K562 (cell line): Measurements from ENCODE around the gene SLC35E2B. TPM values are rescaled to one million over a fixed set of nuclear protein-coding genes. Genes with fewer than 3 reads are reported as not detected.

Experiments used
- ARID1B ChIP-seq: fragments of 450-650 bp; IDR thresholded peaks from 2 replicates; pipeline ENCODE4 v1.6.1; 2016; ENCODE audit warnings: antibody characterized with exemption, mild to moderate bottlenecking, inconsistent platforms
- CREB1 ChIP-seq, 2 experiments: sonication (generic) in 1 of 2; formaldehyde crosslinking in 1 of 2; IDR thresholded peaks; 2 replicates each; pipeline versions ENCODE4 v1.6.1 to v1.8.0; 2012 to 2022; ENCODE audit warnings: inconsistent platforms in 1 of 2, mild to moderate bottlenecking in 1 of 2, missing genetic modification reagents in 1 of 2, moderate library complexity in 1 of 2
- CTBP1 ChIP-seq: fragments of 450-650 bp; IDR thresholded peaks from 2 replicates; pipeline ENCODE4 v1.6.1; 2016; ENCODE audit warnings: borderline replicate concordance
- E2F3 ChIP-seq: fragments of 250-450 bp; sonication (Bioruptor Pico); IDR thresholded peaks from 2 replicates; pipeline ENCODE4 v1.4.0; 2020; ENCODE audit warnings: mild to moderate bottlenecking
- FOXJ2 ChIP-seq: fragments of 200-800 bp; sonication (Bioruptor generic); IDR thresholded peaks from 2 replicates; pipeline ENCODE4 v1.6.1; 2016; ENCODE audit warnings: missing genetic modification characterization, missing compliant biosample characterization
- FUS ChIP-seq: fragments of 200-400 bp; formaldehyde crosslinking; optimal IDR thresholded peaks from 2 replicates; pipeline ENCODE3; 2017; ENCODE audit warnings: low read depth, low read length
- GABPB1 ChIP-seq: sonication (generic); formaldehyde crosslinking; IDR thresholded peaks from 2 replicates; pipeline ENCODE4 v1.8.0; 2022; ENCODE audit warnings: mild to moderate bottlenecking, missing genetic modification reagents
- HLTF ChIP-seq: fragments of 450-650 bp; IDR thresholded peaks from 2 replicates; pipeline ENCODE4 v1.6.1; 2016
- HNRNPUL1 ChIP-seq: fragments of 200-400 bp; formaldehyde crosslinking; IDR thresholded peaks from 2 replicates; pipeline ENCODE4 v1.6.1; 2017; ENCODE audit warnings: low read length
- KLF13 ChIP-seq: fragments of 450-650 bp; IDR thresholded peaks from 2 replicates; pipeline ENCODE4 v1.6.1; 2016; ENCODE audit warnings: missing genetic modification characterization, low read depth, mild to moderate bottlenecking, missing compliant biosample characterization, moderate library complexity, borderline replicate concordance
- MTA1 ChIP-seq: fragments of 450-650 bp; IDR thresholded peaks from 2 replicates; pipeline ENCODE4 v1.6.1; 2017; ENCODE audit warnings: borderline replicate concordance
- NR1H2 ChIP-seq: sonication (generic); formaldehyde crosslinking; IDR thresholded peaks from 2 replicates; pipeline ENCODE4 v1.4.0; 2020; ENCODE audit warnings: mild to moderate bottlenecking, missing genetic modification reagents
- RAD21 ChIP-seq, 2 experiments: fragments of 250-450 bp in 1 of 2; fragments of 450-650 bp in 1 of 2; sonication (Bioruptor Pico) in 1 of 2; formaldehyde crosslinking in 1 of 2; IDR thresholded peaks in 1 of 2; conservative IDR thresholded peaks in 1 of 2; 2 replicates each; pipeline versions ENCODE4 v1.4.0 to v1.8.0; 2020 to 2022; ENCODE audit warnings: mild to moderate bottlenecking in 2 of 2, moderate library complexity in 1 of 2
- RB1 ChIP-seq: fragments of 450-650 bp; IDR thresholded peaks from 2 replicates; pipeline ENCODE4 v1.6.1; 2017; ENCODE audit warnings: low read depth, mild to moderate bottlenecking
- RBM25 ChIP-seq: fragments of 200-400 bp; formaldehyde crosslinking; IDR thresholded peaks from 2 replicates; pipeline ENCODE4 v1.6.1; 2018; ENCODE audit warnings: low read length, low read depth, moderate library complexity; ENCODE audit not compliant: severe bottlenecking
- SIN3A ChIP-seq, 2 experiments: fragments of 150-350 bp in 1 of 2; IDR thresholded peaks; 2 replicates each; pipeline ENCODE4 v1.6.1; 2011 to 2016; ENCODE audit warnings: borderline replicate concordance in 2 of 2, low read depth in 2 of 2, low read length in 2 of 2, mild to moderate bottlenecking in 2 of 2, moderate library complexity in 2 of 2; ENCODE audit not compliant: control insufficient read depth in 1 of 2
- SUPT5H ChIP-seq: fragments of 450-650 bp; IDR thresholded peaks from 2 replicates; pipeline ENCODE4 v1.6.1; 2016
- TCF3 ChIP-seq: sonication (generic); formaldehyde crosslinking; IDR thresholded peaks from 2 replicates; pipeline ENCODE4 v1.4.0; 2020; ENCODE audit warnings: mild to moderate bottlenecking, missing genetic modification reagents
- TFAP4 ChIP-seq: sonication (generic); formaldehyde crosslinking; IDR thresholded peaks from 2 replicates; pipeline ENCODE4 v1.8.0; 2022; ENCODE audit warnings: missing genetic modification reagents, mild to moderate bottlenecking, moderate library complexity, borderline replicate concordance
- TOE1 ChIP-seq, 2 experiments: fragments of 450-650 bp in 1 of 2; sonication (generic) in 1 of 2; formaldehyde crosslinking in 1 of 2; IDR thresholded peaks; 2 replicates each; pipeline versions ENCODE4 v1.7.1 to v1.8.0; 2016 to 2022; ENCODE audit warnings: borderline replicate concordance in 2 of 2, mild to moderate bottlenecking in 2 of 2, antibody characterized with exemption in 1 of 2, inconsistent platforms in 1 of 2, low read depth in 1 of 2, missing genetic modification reagents in 1 of 2, moderate library complexity in 1 of 2
- ZBTB1 ChIP-seq: sonication (generic); formaldehyde crosslinking; IDR thresholded peaks from 2 replicates; pipeline ENCODE4 v1.8.1; 2023; ENCODE audit warnings: missing genetic modification reagents, low read depth, mild to moderate bottlenecking, borderline replicate concordance
- ZBTB17 ChIP-seq: fragments of 450-650 bp; formaldehyde crosslinking; IDR thresholded peaks from 2 replicates; pipeline ENCODE4 v1.4.0; 2020; ENCODE audit warnings: mild to moderate bottlenecking
- ZBTB7A ChIP-seq: IDR thresholded peaks from 2 replicates; pipeline ENCODE4 v1.6.1; 2011; ENCODE audit warnings: low read depth, mild to moderate bottlenecking, low read length, moderate library complexity, borderline replicate concordance; ENCODE audit not compliant: control insufficient read depth
- ZKSCAN3 ChIP-seq: fragments of 250-450 bp; sonication (Bioruptor Pico); IDR thresholded peaks from 2 replicates; pipeline ENCODE4 v1.4.0; 2020
- ZKSCAN8 ChIP-seq: fragments of 200-800 bp; sonication (Bioruptor generic); IDR thresholded peaks from 2 replicates; pipeline ENCODE4 v1.6.1; 2016; ENCODE audit warnings: missing genetic modification characterization, missing compliant biosample characterization
- ZNF354B ChIP-seq: fragments of 250-450 bp; sonication (Bioruptor Pico); IDR thresholded peaks from 2 replicates; pipeline ENCODE4 v1.4.0; 2020
- ZNF41 ChIP-seq: fragments of 250-450 bp; sonication (Bioruptor Pico); conservative IDR thresholded peaks from 2 replicates; pipeline ENCODE4 v1.4.0; 2020; ENCODE audit warnings: mild to moderate bottlenecking
- ZNF57 ChIP-seq: fragments of 450-650 bp; formaldehyde crosslinking; IDR thresholded peaks from 2 replicates; pipeline ENCODE4 v1.4.0; 2020; ENCODE audit warnings: mild to moderate bottlenecking, moderate library complexity
- ZNF717 ChIP-seq: fragments of 250-450 bp; sonication (Bioruptor Pico); IDR thresholded peaks from 2 replicates; pipeline ENCODE4 v1.5.0; 2021
- ZNF780A ChIP-seq: fragments of 250-450 bp; sonication (Bioruptor Pico); IDR thresholded peaks from 2 replicates; pipeline ENCODE4 v1.5.0; 2021; ENCODE audit warnings: mild to moderate bottlenecking
- polyA plus RNA-seq, 8 experiments: library from polyadenylated mRNA; depleted of rRNA in 4 of 8; stranded (reverse) in 5 of 8; unstranded in 3 of 8; fragments of >200 nt; fragmentation: Nextera tagmentation in 2 of 8; fragmentation: Illumina TruSeq in 1 of 8; extraction: Ambion mirVana in 2 of 8; extraction: Trizol in 1 of 8; gene quantifications; 2 replicates each; pipeline versions ENCODE4 v1.2.1 to v1.2.3, GENCODE V29; 2011 to 2014; ENCODE audit warnings: inconsistent platforms in 1 of 8, missing spikeins in 1 of 8
- total RNA-seq, 7 experiments: library from RNA; depleted of rRNA in 6 of 7; stranded (reverse); fragments of >200 nt in 6 of 7; fragmentation: Illumina TruSeq in 2 of 7; extraction: Trizol in 2 of 7; gene quantifications; 2 replicates each; pipeline versions ENCODE4 v1.2.1 to v1.2.3, GENCODE V29; 2011 to 2021; ENCODE audit warnings: low replicate concordance in 1 of 7

Gene SLC35E2B
- total and polyA plus RNA-seq, 9 of the 15 experiments (the other 6 are each of a cell fraction or from before 2014, with no cell fraction given): 4.7 to 44.6 (median 20.7) TPM

- TF ChIP-seq CTBP1 (peak; percentile 89), FOXJ2 (tag) (peak; percentile 47; the same call in 1 of the 2 replicates), ZKSCAN8 (no peak), MTA1 (peak; percentile 99), ZNF780A (CRISPR knock-in tag) (no peak), ZBTB7A (peak; percentile 95), KLF13 (peak; percentile 53; the same call in 1 of the 2 replicates), ZNF57 (CRISPR knock-in tag) (no peak), TCF3 (peak; percentile 31), TOE1 (IDR thresholded peaks at IDR 0.05; ENCODE audit: borderline replicate concordance) (peak; percentile 71; the same call in 1 of the 2 replicates), TOE1 (CRISPR knock-in tag; IDR thresholded peaks at IDR 0.05; ENCODE audit: borderline replicate concordance, low read depth) (no peak), ZNF354B (CRISPR knock-in tag) (no peak), RBM25 (no peak), ZBTB1 (CRISPR knock-in tag) (peak; percentile 72; the same call in 1 of the 2 replicates), RAD21 (CRISPR knock-in tag; conservative IDR thresholded peaks at IDR 0.05 in 1 of 2, IDR thresholded peaks at IDR 0.05 in 1 of 2) (peak in 1 of 2 experiments; percentile 20; a peak in 1 of 4 replicates), FUS (peak; percentile 56), ARID1B (peak; percentile 15; the same call in 1 of the 2 replicates), SUPT5H (peak; percentile 99), E2F3 (CRISPR knock-in tag) (peak; percentile 81), GABPB1 (peak; percentile 100), TFAP4 (peak; percentile 63; the same call in 1 of the 2 replicates), RB1 (peak; percentile 77), ZKSCAN3 (CRISPR knock-in tag) (no peak), HLTF (peak; percentile 94; the same call in 1 of the 2 replicates), ZNF717 (CRISPR knock-in tag) (no peak), SIN3A (IDR thresholded peaks at IDR 0.05; ENCODE audit: borderline replicate concordance in 2 of 2, control insufficient read depth in 1 of 2, low read depth in 2 of 2, low read length in 2 of 2) (peak; percentile 93 to 98; a peak in 3 of 4 replicates), ZBTB17 (CRISPR knock-in tag) (peak; percentile 6; the same call in 1 of the 2 replicates), NR1H2 (CRISPR knock-in tag) (peak; percentile 28; the same call in 1 of the 2 replicates), ZNF41 (CRISPR knock-in tag) (no peak), HNRNPUL1 (no peak), CREB1 (IDR thresholded peaks at IDR 0.05) (peak; percentile 99), CREB1 (CRISPR knock-in tag; IDR thresholded peaks at IDR 0.05) (peak; percentile 99)
Observed at GRCh38 chr1:1615256-1616044, 77.1 kb downstream of the SLC35E2B start, which contains the start of gene MIB2 (continued).
